SIG-M5 (cell line): Measurements from ENCODE around the gene MARK3.
"Not testable (repeated sequence)": the region's sequence is repeated elsewhere in the genome, so short reads cannot be mapped to it uniquely, and the experiment has no call there.

ENCODE experiments used
- DNase-seq: peaks from one replicate; lab custom pipeline; 2025; lab: John Stamatoyannopoulos, UW

Gene MARK3

DNA sequence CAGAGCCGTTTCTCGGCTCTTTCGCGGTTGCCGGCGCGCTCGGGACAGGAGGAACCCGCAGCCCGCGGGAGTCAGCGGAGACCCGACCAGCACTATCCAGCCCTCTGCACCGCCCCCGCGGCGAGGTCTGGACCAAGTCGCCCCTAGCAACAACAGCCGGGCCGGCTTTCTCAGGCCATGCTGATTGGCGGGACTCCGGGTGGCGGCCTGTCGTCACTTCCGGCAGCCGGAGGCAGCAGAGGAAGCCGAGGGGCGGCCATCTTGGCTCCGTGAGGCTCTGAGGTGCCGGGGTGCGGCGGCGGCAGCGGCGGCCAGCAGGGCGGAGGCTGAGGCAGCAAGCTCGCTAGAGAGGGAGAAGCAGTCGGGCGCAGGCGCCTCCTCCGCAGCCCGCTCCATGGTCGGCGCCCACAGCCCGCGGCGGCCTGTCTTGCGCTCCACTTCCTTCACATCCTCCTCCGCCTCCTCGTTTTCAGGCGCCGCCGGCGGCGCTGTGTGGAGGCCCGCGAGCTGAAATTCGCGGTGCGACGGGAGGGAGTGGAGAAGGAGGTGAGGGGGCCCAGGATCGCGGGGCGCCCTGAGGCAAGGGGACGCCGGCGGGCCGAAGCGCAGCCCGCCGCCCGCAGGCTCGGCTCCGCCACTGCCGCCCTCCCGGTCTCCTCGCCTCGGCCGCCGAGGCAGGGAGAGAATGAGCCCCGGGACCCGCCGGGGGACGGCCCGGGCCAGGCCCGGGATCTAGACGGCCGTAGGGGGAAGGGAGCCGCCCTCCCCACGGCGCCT lies at the start of gene MARK3:
MARK3 (plus strand) TSS at position 264 of the 777 bp plus-strand sequence. CDS start 615 bp downstream, outside the sequence.
- peak; percentile 38 for DNase-seq

DNA sequence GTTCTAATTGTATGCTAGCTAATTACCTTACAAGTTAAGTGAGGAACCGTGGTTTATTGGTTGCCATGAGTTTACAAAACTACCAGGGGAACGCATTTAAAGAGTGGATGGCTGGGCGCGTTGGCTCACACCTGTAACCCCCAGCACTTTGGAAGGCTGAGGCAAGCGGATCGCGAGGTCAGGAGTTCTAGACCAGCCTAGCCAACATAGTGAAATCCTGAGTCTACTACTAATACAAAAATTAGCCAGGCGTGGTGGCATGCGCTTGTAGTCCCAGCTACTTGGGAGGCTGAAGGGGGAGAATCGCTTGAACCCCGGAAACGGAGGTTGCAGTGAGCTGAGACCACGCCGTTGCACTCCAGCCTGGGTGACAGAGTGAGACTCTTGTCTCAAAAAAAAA lies 49.0 kb upstream of the MARK3 start:
- no peak for DNase-seq

DNA sequence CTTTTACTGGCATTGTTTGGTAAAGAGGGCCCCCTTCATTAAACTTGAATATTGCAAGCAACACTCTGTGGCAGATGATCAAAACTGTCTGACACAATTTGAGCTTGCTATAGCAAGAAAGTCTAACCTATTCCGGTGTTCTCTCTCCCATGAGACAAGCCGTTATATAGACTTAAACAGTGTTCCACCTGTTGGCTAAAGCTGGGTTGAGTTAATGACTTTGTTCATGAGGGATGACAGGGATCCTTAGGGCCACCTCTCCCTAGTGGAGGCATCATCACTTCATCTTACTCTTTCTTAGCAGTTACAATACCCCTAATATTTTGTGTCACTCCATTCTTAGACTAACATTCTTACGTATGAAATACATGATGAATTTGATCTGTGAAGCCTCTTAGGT lies 47.4 kb upstream of the MARK3 start:
- no peak for DNase-seq

DNA sequence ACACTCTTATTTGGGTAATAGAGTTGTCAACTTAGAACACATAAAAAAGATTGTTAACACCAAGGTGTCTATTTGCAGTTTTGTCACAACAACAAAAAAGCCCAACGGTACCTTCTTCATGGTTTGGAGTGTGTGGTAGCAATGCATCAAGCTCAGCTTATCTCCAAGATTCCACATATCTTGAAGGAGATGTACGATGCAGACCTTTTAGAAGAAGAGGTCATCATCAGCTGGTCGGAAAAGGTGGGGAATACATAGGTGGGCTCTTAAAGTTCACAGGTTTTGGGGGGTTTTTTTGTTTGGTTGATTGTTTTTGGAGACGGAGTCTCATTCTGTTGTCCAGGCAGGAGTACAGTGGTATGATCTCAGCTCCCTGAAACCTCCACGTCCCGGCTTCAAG lies 45.7 kb upstream of the MARK3 start:
- no peak for DNase-seq

DNA sequence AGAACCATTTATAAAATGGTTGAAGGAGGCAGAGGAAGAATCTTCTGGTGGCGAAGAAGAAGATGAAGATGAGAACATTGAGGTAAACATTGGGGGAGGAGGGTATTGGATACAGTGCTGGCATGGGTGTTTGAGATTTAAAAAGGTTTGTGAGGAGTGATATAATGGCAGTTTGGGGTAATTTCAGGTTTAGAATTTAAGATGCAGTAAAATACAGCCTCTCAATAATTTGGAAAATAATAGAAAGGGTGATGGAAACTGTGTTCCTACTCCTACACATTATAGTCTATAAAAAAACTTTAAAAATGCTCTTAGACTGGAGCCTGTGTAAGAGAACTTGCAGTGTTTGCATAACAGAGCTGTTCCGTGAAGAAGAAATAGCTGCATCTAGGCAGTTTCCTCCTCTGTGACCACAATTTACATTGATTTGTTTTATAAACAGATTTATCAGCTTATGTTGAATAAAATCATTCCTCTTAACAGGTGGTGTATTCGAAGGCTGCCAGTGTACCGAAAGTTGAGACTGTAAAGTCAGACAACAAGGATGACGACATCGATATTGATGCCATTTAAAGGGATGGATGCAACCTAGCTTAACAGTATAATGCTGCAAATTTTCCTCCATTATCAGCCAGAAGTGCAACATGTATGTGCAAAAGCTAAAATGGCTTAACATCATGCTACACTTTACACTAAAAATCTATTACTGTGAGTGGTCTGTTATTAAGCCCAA lies 44.6 kb upstream of the MARK3 start:
- no peak for DNase-seq

DNA sequence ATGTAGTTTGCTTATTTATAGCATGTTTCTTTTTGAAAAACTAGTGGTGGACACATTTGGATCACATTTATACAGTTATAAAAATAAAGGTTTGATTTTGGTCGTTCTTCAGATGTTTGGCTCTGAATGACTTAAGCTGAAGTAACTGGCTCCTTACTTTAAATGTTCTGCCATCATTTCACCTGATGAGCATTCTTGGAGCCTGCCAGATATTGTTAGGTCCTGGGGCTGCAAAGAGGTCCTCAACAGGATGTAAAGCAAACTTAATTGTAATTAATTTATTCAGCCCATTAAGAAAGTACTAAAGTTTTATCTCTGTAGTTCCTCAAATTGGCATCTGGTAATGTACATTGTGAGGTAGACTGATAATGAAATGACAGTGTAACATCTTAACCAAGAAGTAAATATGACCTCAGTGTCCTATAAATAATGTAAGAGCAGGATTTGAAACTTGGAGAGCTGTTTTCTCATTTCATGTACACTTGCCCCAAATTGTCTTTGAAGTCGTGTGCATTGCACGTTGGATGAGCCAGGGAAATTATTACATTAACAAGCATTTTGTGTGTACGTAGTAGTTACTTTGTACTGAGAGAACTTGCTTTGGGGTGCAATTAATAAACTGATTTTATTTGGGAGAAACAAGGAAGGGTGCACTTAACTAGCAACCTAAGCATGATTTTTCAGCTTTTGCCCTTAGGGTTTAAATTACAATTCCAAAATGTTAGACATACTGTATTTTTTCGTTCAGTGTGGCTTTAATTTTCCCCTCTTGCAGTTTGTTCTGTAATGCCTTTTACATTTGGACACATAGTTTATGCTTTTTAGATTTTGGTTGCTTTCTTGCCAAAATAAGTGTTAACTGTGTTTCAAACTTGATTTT lies 43.7 kb upstream of the MARK3 start:
- no peak for DNase-seq

DNA sequence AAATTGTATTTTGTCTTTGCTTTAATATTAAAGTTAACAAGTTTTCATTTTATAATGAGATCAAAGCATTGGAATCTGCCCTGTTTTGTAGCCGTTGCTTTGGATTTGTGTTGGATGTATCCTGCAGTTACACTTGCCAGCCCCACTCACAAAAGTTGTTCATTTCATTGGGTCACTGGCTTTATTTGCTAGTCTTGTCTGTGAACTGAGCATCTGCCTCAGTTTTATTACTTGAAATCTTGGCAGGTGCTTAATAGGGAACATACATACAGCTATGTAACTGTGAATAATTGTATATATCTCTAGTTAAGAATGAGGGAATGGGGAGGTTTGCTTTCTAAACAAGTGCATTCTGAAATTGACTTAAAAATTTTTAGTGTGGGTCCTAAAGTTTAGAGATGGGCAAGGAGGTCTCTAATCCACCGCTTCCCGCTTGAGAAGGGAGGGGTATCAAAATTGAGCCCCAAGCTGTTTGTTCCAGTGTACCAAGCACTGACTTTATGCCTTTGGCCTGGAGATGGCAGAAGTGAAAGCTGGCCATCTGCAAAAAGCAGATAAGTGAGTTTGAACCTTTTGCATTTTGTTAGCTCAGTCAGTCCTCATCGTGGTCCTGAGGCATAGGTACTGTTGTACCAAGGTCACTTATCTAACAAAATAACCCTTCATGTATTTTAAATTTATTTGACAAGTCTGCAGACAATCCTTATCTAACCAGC lies 41.9 kb upstream of the MARK3 start:
- no peak for DNase-seq

DNA sequence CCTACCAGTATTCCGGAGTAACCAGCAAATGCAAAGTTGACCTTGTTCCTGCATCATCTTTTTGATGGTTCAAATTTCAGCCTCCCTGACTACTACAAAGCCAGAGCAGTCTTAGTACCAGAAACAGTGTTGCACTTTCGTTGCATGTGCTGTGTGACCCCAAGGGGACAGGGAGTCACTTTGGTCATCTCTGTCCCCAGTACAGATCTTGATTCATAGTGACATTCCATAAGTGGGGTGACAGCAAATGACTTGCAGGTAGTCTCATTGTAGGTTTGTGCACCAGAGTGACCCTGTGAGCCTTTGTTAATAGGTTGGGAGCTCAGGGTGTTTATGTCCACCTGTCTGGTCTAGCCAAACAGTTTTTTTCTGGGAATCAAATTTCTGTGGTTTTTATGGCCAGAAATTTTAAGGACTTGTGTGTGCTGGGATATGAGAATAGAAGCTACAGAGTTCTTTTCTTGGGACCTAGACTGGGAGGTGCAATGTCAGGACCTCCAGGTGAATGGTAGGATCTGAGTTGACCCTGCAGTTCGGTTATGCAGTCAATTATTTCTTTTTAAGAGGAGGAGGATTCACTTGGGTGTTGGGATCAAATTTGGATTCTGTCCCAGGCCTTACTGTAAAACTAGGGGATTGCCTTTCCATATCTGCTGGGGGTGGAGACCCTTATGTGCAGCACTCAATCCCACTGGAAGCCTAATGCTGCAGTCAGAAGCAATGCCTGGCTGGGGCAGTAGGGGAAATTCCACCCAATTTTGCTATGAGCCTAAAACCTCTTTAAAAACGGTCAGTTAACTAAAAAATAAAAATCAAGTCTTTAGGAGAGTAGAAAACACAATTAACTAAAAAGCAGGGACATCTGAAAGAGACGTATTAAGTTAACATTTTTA lies 41.1 kb upstream of the MARK3 start:
- no peak for DNase-seq

- DNase-seq: no peak
These were observed 38.9 kb upstream of the MARK3 start for GRCh38 chr14:103346286-103346685.

DNA sequence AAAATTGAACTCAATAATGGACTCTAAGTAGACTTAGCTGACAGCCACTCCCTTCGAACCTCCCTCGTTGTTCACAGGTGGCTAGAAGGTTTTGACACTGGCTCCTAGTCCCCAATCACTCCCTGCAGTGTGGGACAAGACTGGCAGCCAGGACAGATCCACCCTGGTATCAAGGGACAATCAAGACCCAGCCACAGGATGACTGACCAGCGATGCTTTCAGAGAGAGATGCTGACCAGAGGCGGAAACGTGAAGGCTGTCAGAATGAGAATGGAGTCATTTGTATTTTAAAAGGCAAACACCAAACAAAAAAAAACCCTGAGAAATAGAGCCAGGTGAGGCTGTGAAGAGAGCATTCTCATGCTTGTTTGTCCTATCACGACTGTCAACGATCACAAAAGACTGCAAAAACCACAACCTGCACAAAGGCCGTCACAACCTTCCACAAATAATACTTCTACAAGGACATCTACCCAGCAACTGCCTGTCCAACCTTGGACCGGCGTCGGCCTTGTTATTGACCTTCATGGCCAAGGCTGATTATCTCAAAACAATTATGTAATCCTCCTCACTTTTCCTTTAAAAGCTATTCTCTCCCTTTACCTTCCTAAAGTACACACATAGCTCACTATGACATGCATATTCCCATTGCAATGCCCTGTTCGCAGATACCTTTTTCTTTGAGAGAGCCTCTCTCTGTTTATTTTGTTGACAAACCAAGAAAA lies 38.0 kb upstream of the MARK3 start:
- no peak for DNase-seq

GRCh38 chr14:103348154-103348553 lies 37.1 kb upstream of the MARK3 start:
- DNase-seq: no peak

- no peak for DNase-seq
These were observed 35.2 kb upstream of the MARK3 start for GRCh38 chr14:103349982-103350381.

GRCh38 chr14:103353362-103353761 lies 31.9 kb upstream of the MARK3 start:
- no peak for DNase-seq

- no peak for DNase-seq
These were observed 31.1 kb upstream of the MARK3 start for GRCh38 chr14:103354141-103354540.

GRCh38 chr14:103356024-103356682 lies 29.1 kb upstream of the MARK3 start:
- no peak for DNase-seq

DNA sequence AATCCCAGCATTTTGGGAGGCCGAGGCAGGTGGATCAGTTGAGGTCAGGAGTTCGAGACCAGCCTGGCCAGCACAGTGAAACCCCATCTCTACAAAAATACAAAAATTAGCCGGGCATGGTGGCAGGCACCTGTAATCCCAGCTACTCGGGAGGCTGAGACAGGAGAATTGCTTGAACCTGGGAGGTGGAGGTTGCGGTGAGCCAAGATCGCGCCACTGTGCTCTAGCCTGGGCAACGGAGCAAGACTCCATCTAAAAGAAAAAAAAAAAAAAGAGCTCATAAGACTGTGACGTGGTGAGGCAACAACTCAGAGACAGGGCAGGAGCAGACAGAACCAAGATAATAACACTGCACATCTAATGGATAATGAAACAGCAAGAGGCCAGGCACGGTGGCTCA lies 27.7 kb upstream of the MARK3 start:
- DNase-seq: not testable (repeated sequence)

DNA sequence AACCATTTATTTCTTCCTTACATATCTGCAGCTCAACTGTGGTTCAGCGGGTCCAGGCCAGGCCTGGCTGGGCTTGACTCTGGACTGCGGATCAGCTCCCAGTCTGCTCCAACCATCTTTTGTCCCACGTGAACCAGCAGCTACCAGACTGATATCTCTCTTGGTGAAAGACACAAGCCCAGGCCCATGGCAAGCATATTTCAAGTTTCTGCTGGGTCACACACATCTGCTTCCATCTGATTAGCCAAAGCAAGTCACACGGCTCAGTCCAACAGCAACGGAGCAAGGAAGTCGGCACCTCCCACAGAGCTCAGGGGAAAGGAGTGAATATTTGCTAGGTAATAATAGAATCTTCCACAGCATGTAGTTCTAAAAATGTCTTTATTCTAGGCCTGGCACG lies 24.7 kb upstream of the MARK3 start:
- no peak for DNase-seq

- DNase-seq: no peak
These were observed 23.3 kb upstream of the MARK3 start for GRCh38 chr14:103361867-103362266.

- DNase-seq: no peak
These were observed 22.4 kb upstream of the MARK3 start for GRCh38 chr14:103362780-103363179.

GRCh38 chr14:103366741-103367140 lies 18.5 kb upstream of the MARK3 start:
- DNase-seq: no peak
